Retinal pigment epithelial cell (primary cell): ENCODE measurements around the gene LCN10.

Experiments used
- DNase-seq: peaks from one replicate; pipeline ENCODE4 v3.0.0-alpha.2; 2010; ENCODE audit warnings: low read depth
- H3K4me3 ChIP-seq: 2 replicates; pipeline ENCODE4 v1.5.1; 2011; ENCODE audit warnings: mild to moderate bottlenecking, low read length, control low read depth, moderate library complexity
- TF ChIP-seq, protein P1 (sequence below): conservative IDR thresholded peaks from 2 replicates; pipeline ENCODE4 v1.5.1; 2011; ENCODE audit warnings: low read depth, low read length, control low read depth, inconsistent platforms

Gene LCN10

DNA sequence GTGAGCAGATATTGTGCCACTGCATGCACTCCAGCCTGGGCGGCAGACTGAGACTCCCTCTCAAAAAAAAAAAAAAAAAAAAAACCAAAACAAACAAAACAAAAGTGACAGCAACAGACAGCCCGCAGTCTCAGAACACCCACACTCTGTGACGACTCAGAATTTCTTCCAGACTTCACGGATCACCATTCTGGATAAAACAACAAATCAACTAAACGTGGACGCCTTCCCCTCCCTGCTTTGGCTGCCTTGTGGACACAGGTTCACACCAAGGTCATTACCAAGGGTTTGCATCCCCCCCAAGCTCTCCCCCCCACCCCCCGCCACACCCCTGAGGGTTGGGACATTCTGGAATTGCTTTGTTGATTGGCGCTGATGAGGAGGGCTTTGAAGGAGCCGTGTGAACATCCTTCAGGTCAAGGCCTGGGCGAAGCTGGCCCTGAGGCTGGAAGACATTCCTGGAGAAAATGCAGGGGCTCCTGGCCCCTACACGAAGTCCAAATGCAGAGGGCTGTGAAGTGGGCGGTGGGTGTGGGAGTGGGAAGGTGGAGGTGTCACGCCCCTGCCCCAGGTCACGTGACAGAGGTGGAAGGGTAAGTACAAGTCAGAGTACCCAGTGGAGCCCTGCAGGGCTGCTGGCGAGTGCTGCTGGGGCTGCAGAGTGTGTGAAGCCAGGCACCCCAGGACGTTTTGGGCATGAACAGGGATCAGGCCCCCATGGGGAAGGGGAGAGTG, 10.1 kb downstream of the LCN10 start:
- H3K4me3 ChIP-seq = no peak overlapping the region
- no peak for DNase-seq
- TF ChIP-seq, protein P1, sequence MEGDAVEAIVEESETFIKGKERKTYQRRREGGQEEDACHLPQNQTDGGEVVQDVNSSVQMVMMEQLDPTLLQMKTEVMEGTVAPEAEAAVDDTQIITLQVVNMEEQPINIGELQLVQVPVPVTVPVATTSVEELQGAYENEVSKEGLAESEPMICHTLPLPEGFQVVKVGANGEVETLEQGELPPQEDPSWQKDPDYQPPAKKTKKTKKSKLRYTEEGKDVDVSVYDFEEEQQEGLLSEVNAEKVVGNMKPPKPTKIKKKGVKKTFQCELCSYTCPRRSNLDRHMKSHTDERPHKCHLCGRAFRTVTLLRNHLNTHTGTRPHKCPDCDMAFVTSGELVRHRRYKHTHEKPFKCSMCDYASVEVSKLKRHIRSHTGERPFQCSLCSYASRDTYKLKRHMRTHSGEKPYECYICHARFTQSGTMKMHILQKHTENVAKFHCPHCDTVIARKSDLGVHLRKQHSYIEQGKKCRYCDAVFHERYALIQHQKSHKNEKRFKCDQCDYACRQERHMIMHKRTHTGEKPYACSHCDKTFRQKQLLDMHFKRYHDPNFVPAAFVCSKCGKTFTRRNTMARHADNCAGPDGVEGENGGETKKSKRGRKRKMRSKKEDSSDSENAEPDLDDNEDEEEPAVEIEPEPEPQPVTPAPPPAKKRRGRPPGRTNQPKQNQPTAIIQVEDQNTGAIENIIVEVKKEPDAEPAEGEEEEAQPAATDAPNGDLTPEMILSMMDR = no peak

DNA sequence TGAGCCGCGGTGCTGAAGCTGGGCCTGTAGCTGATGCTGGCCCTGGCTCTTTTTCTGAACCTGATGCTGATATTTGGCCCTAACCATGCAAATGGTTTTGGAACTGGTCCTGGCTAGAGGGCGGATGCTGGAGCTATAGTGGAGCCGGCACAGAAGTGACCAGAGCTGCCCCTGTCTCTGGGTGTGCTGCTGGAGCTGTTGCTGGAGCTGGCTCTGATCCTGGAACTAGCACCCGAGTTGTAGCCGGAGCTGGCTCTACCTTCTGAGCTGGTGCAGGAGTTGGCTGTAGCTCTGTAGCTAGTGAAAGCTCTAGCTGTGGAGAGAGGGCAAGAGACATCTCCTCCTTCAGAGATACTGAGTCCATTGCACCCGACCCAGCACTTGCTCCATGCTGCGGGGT, 12.8 kb downstream of the LCN10 start:
- no peak overlapping the region for H3K4me3 ChIP-seq
- no peak for DNase-seq
- TF ChIP-seq, protein P1 = no peak

DNA sequence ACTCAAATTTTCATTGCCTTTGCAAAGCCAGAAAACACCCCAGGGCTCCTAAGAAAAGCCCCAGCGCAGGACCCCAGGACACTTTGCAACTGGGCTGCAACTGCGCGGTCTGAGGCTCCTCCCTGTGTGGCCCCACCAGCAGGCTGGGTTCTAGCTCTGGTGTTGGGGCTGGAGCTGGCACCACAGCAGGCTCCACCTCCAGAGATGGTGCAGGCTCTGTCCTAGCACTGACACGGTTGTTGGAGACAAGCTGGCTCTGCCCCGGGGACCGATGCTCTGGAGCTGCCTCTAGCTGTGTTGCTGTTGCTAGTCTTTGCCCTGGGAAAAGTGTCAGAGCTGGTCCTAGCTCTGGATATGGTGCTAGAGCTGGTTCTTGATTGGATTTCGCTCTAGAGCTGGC, 13.6 kb downstream of the LCN10 start:
- H3K4me3 ChIP-seq = peak overlapping the region; percentile 59
- TF ChIP-seq, protein P1 = no peak
- no peak for DNase-seq

DNA sequence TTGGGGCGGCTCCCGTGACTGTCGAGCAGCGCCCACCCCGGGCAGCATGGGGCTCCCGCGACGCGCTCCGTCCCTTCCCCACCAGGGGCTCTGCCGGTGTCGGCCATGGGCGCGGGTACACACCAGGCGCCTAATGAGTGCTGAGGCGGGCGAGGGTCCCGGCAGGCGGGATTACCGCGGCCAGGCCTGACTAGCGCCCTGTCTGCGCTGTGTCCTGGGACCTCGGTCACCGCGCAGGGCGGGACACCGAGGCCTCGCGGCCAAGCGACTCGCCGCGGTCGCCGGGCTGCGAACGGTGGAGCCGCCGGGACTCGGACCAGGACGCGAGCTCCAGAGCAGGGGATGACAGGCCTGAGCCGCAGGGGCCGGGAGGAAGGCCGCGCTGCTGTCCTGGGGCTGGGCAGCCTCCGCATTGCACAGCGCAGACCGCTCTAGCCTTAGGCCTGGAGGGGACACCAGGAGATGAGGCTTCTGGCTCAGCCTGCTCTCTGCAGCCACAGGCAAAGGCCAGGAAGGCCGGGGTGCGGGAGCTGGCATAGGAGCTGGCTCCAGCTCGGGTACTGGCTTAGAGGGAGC, 14.1 kb downstream of the LCN10 start:
- DNase-seq = no peak

DNA sequence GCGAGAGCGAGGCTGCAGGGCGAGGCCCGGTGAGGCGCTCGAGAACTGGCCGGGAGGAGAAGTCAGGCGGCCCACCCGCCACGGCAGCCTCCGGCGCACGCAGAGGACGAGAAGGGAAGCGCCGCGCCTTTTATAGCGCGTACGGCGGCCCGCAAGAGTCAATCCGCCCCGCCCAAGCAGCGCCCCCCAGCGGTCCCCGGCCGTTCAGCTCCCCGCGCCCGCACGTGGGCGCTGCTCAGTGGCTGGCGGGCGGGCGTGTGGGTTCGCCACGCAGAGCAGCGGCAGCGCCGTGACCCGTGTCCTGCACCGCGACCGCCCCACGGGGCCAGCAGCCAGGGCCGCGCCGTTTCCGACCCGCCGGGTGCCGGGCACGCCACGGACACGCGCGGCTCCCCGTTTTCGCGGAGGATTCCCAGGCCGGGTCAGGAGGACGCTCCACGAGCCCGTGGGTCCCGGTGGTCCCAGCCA, 14.6 kb downstream of the LCN10 start:
- peak; percentile 34 for DNase-seq
- TF ChIP-seq, protein P1 = peak; percentile 66
- H3K4me3 ChIP-seq = peak overlapping the region; percentile 97

More for the DNA sequence above, 14.1 kb downstream of the LCN10 start:
- H3K4me3 ChIP-seq = peak overlapping the region; percentile 59
- TF ChIP-seq, protein P1 = no peak

DNA sequence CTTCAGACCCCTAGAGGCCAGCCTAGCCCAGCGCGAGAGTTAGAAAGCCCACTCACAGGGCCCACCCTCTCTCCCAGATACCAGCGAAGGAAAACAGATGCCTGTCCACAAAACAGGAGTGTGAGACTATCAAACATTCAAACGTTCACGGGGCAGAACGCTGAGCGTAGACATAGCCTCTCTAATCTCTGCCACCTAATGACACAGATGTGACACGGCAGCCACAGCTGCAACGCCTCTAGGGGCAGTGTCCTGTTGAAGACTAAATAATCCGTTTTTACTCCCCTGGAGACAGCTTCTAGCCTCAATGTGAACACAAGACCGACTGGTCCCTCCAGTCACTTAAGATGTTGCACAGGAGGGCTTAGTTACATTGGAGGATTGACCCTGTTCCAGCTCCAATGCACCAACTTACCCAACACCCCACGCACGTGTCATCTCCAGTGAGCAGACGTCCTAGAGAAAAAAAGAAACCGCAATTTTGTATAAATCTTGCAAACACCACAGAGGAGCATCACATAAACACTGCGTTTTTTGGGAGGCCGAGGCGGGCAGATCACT, 16.0 kb downstream of the LCN10 start:
- peak overlapping the region; percentile 97 for H3K4me3 ChIP-seq
- TF ChIP-seq, protein P1 = peak; percentile 52
- no peak for DNase-seq
